IPS-11a (cell line): ENCODE data around the gene CAMSAP1.
"Not testable (repeated sequence)": the region's sequence is repeated elsewhere in the genome, so short reads cannot be mapped to it uniquely, and the experiment has no call there.

Experiments
- H3K4me3 ChIP-seq: one replicate; pipeline ENCODE4 v1.5.1; 2013; ENCODE audit warnings: low read depth, low read length, control low read depth

Gene CAMSAP1, protein sequence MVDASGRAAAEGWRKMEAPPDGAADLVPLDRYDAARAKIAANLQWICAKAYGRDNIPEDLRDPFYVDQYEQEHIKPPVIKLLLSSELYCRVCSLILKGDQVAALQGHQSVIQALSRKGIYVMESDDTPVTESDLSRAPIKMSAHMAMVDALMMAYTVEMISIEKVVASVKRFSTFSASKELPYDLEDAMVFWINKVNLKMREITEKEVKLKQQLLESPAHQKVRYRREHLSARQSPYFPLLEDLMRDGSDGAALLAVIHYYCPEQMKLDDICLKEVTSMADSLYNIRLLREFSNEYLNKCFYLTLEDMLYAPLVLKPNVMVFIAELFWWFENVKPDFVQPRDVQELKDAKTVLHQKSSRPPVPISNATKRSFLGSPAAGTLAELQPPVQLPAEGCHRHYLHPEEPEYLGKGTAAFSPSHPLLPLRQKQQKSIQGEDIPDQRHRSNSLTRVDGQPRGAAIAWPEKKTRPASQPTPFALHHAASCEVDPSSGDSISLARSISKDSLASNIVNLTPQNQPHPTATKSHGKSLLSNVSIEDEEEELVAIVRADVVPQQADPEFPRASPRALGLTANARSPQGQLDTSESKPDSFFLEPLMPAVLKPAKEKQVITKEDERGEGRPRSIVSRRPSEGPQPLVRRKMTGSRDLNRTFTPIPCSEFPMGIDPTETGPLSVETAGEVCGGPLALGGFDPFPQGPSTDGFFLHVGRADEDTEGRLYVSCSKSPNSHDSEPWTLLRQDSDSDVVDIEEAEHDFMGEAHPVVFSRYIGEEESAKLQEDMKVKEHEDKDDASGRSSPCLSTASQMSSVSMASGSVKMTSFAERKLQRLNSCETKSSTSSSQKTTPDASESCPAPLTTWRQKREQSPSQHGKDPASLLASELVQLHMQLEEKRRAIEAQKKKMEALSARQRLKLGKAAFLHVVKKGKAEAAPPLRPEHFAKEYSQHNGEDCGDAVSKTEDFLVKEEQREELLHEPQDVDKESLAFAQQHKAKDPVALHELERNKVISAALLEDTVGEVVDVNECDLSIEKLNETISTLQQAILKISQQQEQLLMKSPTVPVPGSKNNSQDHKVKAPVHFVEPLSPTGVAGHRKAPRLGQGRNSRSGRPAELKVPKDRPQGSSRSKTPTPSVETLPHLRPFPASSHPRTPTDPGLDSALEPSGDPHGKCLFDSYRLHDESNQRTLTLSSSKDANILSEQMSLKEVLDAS (N-terminal part only)

DNA sequence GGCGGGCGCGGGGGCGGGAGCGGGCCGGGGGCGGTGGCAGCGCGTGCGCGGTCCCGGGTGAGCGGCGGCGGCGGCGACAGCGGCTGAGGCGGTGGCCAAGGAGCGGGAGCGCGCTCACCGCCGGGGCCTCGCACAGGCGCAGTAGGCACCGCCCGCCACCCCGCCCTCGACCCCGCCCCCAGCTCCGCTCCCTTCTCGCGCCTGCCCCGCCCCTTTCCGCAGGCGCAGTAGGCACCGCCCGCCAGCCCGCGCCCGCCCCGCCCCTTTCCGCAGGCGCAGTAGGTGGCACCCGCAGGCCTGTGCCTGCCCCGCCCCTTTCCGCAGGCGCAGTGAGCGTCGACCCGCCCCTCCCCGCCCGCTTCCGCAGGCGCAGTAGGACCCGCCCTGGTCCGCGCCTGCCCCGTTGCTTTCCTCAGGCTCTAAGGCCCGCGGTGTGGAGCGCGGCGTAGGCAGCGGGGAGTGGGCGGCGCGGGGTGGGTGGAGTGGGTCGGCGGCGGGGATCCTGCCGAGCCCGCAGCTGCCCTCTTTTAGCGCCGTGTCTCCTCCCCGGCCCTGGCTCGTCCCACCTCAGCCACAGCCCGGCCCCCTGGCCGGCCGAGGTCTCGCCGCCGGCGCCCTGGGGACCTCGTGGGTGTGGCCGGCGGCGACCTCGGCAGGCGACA is at the start of gene CAMSAP1:
CAMSAP1 (minus strand) TSS at position 116 of the 662 bp plus-strand sequence. CDS start 387 bp downstream, outside the sequence.
- H3K4me3 ChIP-seq: peak within 1 kb of the TSS; percentile 86

DNA sequence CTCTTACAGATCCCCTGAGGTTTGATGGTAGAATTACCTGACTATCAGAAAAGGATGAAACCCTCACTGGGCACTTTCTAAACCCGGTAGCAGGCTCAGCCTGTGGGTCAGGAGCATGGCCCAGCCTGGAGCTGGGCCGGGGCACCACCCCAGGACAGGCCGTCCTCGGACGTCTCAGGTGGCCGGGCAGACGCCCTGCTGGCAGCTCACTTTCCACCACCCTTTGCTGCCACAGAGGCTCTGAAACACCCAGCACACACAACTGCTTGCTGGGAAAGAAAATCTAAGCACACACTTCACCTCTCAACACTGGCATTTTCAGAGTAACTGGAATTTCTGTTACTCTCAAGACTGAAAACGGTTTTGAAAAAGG is 49.4 kb upstream of the CAMSAP1 start:
- no peak overlapping the region for H3K4me3 ChIP-seq

DNA sequence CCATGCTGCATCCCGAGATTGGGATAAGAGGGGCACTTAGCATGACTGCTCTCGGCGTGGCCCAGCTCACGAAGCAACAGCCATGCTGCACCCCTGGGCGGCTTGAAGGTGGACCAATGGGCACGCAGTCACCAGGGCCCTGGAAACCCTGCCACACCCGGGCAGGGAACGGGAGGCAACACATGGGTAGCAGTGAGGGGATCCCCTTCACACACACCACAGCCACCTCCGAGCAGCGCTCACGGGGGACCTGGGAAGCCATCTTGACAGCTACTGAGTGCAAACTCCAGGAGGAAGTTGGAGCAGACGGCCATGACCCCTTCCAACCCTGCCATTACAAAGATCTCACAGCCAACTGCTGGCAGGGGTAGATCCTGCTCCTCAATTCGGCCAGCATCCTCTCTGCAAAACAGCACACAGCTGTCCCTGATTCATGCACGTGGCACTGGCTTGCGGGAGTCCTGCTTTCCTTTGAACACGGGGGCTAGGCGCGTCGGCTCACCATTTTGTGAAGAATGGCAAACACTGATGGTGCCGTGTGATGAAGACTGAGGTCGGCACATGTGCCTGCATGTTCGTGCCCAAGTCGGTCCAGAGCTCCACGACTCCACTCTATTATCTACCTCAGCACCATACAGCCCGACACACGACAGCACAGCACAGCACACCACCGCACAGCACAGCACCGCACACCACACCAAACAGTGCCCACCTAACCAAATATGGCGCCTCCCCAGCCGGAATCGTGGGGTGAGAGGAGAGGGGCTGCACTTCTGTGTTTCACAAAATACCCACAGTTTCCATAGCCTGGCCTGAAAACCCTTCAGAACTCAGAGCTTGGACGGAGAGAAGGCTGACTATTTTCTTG is 48.8 kb upstream of the CAMSAP1 start:
- no peak overlapping the region for H3K4me3 ChIP-seq

DNA sequence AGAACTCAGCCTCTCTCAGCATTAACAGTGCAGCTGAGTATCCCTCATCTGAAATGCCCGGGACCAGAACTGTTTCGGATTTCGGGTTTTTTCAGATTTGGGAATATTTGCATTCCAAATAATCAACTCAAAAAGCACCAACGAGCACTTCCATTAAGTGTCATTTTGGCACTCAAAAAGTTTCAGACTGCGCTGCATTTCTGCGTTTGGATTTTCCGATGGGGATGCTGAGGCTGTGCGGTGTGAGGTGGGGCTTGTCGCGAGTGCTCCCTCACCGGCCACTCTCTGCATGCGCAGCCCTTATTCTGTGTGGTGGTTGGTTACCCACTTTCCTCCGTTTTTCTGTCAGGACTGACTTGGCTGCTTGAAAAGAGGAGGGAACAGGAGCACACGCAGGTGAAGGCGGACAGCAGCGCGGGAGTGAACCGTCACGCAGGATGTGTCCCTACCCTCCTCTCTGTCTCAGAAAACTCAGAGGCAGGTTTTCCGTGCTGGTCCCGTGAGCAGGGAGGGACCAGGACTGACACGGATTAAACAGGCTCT is 45.4 kb upstream of the CAMSAP1 start:
- no peak overlapping the region for H3K4me3 ChIP-seq

DNA sequence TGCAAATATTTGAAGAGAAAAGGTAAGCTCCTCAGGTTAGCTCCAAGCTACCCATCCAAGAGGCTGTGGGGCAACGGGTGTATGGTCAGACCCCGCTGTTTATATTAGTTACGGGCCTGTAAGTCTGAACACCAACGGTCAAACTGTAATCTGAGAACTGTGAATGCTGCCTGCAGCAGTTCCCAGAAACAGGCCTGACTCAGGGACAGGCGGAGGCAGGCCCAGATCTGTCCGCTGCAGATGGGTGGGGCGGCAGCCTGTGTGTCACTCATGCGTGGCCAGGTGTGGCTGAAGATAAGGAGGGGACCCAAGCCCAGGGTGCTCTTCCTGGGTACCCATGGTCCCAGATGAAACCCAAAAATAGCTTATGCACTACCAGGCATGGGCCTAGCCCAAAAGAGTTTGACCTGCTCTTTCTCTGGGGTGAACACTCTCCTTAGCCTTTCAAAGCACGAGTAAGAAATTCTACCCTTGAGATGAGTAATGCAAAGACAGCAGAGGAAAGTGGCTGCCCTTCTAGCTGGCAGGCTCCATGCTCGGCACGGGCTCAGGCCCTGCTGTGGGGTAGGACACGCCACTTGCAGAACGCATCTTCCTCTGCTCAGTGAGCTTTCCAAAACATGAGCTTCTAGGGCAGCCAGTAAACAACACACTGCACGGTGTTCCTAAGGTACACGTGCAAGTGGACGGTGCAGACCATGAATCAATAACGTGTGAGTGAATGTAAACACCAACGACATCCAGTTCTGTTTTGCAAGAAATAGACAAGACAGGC is 44.7 kb upstream of the CAMSAP1 start:
- no peak overlapping the region for H3K4me3 ChIP-seq

DNA sequence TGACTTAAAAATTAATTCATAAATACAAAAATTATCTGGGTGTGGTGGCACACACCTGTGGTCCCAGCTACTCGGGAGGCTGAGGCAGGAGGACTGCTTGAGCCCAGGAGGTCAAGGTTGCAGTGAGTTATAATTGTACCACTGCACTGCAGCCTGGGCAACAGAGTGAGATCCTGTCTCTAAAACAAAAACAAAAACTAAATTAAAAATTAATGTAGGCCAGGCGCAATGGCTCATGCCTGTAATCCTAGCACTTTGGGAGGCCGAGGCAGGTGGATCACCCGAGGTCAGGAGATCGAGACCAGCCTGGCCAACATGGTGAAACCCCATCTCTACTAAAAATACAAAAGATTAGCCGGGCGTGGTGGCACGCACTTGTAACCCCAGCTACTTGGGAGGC is 44.0 kb upstream of the CAMSAP1 start:
- H3K4me3 ChIP-seq: not testable (repeated sequence)

DNA sequence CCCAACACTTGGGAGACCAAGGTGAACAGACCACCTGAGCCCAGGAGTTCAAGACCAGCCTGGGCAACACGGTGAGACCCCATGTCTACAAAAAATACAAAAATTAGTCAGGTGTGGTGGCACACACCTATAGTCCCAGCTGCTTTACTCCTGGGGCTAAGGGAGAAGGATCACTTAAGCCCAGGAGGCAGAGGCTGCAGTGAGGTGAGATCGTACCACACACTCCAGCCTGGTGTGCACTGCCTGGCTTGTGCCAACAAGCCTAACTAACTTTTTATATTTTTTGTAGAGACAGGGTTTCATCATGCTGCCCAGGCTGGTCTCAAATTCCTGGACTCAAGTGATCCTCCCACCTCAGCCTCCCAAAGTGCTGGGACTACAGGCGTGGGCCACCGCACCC is 43.5 kb upstream of the CAMSAP1 start:
- H3K4me3 ChIP-seq: not testable (repeated sequence)

DNA sequence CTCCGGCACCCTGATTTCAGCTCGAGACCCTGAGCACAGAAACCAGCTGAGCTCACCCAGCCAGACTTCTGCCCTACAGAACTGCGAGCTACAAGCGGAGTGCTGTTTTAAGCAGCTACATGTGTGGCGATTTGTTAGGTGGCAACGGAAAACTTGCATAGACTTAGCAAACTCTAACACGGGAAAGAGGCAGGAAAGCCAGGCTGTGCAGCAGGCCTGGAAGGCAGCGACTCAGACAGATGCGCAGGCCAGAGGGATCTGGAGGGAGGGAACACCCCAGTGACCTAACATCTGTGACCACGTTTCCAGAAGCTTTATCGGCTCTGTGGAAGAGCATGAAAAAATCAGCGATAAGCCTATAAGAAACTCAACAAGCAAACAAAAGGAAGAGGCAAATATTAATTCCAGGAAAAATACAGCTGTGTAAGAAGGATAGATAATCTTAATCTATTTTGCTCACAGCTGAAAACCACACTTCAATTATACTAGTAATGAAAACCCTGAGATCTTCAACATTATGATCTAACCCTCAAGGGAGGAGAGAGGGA is 42.9 kb upstream of the CAMSAP1 start:
- H3K4me3 ChIP-seq: no peak overlapping the region

DNA sequence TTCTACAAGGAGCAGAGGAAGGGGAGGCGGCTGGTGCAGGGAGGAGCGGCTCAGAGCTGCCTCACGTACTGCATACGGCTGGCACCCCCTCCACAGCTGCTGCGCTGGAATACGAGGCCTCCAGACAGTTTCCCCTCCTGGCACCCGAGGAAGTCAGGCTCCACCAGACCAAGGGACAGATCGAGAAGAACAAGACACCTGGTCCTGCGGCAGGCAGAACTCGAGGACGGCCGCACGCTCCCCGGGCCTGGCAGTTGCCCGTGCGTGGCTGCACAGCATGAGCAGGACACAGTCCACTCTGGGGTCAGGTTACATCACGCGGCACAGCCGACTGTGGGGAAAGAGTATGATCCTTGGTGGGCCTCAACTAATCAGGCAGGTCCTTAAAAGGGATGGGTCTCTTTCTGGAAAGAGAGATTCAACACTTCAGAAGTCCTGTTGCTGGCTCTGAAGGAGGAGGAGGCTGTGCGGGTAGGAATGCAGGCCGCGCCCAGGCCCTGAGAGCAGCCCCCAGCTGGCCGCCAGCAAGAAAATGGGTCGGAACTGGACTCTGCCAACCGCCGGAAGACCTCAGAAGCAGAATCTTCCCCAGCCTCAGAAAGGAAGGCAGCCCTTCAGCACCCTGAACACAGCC is 42.3 kb upstream of the CAMSAP1 start:
- no peak overlapping the region for H3K4me3 ChIP-seq

DNA sequence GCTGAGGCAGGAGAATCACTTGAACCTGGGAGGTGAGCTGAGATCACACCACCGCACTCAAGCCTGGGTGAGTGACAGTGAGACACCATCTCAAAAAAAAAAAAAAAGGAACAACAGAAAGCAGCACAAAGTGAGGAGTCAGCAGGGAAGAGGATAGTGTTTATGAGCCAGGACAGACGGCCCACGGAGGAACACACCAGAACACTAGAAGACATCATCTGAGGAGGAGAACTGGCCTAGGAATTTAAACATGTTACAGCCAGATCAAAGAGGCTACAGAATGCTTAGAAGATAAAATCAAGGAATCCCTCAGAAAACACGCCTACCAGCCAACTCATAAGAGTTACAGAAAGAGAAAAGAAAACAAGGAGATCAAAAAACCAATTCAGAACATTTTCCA is 41.6 kb upstream of the CAMSAP1 start:
- no peak overlapping the region for H3K4me3 ChIP-seq

DNA sequence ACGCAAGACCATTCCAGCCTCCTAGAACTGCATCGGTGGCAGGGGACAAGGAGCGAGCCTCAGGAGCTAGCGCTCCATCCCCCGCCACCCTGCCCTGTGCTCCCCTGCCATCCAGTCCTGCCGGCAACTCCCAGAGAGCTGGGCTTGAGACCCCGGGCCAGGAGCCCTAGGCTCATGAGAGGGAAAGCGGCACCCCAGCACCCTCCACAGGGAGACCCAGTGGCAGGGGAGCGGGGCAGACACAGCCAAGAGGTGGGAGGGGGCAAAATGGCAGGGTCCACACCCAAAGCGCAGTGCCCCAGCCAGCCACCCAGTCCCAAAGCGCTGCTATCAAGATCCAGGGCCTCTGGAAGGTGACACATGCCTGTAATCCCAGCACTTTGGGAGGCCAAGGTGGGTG is 41.1 kb upstream of the CAMSAP1 start:
- no peak overlapping the region for H3K4me3 ChIP-seq

DNA sequence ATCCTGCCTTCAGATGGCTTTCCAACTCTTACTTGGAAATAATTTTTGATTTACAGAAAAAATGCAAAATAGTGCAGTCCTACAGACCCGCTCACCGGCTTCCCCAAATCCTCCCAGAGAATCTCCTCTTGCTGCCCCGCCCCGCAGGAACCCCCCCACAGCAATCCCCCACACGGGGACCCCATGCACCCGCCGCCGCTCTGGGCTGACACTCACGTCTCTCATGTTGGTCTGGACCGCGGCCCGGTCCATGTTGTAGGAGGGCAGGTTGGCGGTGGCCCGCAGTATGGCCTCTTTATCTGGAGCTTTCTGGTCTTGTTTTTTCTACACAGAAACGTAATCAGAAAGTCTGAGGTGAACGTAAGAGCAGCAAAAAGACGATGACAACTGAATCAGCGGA is 40.2 kb upstream of the CAMSAP1 start:
- no peak overlapping the region for H3K4me3 ChIP-seq

DNA sequence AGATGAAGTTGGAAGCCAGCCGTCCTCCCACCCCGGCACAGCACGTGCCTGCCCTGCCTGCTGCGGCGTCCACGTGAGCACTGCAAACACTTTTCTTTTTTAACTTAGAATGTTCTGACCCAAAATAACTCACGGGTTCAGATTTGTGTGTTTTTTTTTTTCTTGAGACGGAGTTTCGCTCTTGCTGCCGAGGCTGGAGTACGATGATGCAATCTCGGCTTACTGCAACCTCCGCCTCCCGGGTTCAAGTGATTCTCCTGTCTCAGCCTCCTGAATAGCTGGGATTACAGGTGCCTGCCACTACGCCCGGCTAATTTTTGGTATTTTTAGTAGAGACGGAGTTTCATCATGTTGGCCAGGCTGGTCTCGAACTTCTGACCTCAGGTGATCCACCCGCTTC is 39.8 kb upstream of the CAMSAP1 start:
- H3K4me3 ChIP-seq: not testable (repeated sequence)

DNA sequence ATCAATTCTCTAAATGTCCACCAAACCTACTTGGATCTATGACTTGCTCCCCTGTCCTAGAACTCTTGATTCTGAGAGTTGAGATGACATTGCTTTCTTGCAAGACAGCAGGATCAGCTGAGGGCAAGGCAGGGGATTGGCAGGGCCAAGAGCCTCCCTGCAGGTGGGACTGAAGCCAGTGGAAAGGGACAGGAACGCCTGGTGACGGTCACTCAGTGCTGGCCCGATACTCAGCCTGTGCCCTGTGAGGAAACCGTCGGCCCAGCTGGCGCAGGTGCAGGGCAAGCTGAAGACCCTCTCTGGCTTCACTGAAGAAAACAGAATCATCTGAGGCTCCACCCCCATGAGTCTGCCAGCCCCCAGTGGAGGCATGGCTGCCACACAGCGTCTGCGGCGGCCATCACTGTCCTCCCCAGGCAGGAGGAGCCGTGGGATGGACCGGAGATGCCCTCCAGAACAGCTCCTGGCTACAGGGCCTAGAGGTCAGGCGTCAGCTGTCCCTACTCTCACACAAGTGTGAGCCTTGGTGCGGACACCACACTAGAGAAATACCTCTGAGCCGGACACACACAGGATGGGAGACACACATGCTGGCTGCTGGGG is 39.1 kb upstream of the CAMSAP1 start:
- H3K4me3 ChIP-seq: no peak overlapping the region

DNA sequence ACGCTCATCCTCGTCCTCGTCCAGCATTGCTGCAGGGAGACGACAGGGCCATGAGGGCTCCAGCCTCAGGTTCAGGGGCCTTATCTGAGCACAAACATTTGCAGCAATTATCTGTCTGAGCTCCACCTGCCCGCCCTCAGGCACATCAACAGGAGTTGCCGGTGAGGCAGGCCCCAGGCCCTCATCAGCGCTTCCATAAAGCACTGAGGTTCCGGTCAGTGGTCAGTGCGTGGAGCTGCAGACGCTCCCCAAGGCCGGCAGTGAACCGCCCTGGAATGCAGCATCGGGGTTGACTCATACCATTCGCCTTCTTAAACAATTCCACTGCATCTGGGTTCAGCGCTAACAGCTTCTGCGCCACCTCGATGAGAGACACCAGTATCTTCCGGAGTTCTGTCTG is 38.6 kb upstream of the CAMSAP1 start:
- no peak overlapping the region for H3K4me3 ChIP-seq

DNA sequence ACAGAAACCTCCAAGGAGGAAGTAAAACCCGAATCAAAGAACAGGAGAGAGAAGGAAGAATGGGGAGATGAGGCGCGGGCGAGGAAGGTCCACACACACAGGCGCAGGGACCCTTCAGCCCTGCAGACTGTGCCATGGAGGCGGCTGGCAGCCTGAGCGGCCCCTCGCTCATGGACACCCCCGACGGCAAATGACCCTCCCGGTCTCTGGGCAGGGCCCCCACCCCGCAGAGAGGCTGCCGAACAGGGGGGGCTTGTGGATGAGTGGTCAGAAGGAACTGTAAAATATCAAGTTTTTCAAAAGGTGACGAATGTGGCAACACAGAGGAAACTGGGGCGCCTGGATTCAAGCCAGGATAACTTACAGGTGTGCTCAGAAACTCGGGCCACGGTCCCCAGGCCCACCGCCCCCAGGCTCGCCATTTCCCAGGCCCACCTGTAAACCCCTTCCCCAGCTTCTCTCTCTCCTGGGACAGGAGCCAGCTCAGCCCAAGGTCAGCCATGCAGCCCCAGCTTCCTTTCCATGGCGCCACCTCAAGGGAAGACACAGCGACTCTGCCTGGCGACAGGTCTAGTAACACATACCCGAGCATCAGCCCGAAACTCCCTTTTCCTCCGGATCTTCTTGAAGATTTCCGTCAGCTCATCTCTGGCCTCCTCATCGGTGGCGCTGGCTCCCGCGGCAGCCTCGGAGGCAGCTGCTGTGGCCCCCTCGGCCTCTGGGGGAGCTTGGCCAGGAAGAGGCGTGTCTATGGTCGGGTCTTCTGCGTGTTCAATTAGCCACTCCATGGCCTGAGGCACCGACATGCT is 37.3 kb upstream of the CAMSAP1 start:
- no peak overlapping the region for H3K4me3 ChIP-seq

DNA sequence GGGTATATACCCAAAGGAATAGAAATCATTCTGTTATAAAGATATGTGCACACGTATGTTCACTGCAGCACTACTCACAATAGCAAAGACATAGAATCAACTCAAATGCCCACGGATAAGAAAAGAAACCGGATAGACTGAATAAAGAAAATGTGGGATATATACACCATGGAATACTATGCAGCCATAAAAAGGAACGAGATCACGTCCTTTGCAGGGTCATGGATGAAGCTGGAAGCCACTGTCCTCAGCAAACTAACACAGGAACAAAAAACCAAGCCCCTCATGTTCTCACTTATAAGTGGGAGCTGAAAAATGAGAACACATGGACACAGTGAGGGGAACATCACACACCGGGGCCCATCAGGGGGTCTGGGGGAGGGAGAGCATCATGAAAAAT is 36.3 kb upstream of the CAMSAP1 start:
- H3K4me3 ChIP-seq: not testable (repeated sequence)
